ENCODE results near the gene ATXN7L1. TPM values are rescaled to one million over a fixed set of nuclear protein-coding genes. Genes with fewer than 3 reads are reported as not detected.

ATXN7L1 gene
- total and polyA plus RNA-seq, 8 donors = 2.3 to 9.3 (median 5.0) TPM

- H3K4me1 ChIP-seq = peaks cover 0 to 7% (median 0%) of the 10 kb centered on the region in 3 donors
- FAIRE-seq (no peak), ATAC-seq (no peak), DNase-seq (no peak)
- H3K9me3 ChIP-seq = no peaks in the 10 kb centered on the region
- no peak overlapping the region for H3K27ac ChIP-seq
- intact Hi-C loops (cut with DNase I) = no loop called here
- no peak for TF ChIP-seq CTCF (IDR thresholded peaks at IDR 0.05)
- H3K36me3 ChIP-seq = no peaks in the 10 kb centered on the region
- 94 to 98% methylated on average over 6 of the region's 6 CpGs for WGBS, 2 donors
- no peaks in the 10 kb centered on the region for H3K27me3 ChIP-seq
- no peak overlapping the region for H3K4me3 ChIP-seq
These were observed 2.3 kb downstream of the ATXN7L1 start for GRCh38 chr7:105874055-105874454.

GRCh38 chr7:105872491-105872890, 3.9 kb downstream of the ATXN7L1 start:
- FAIRE-seq = no peak
- H3K9me3 ChIP-seq = no peaks in the 10 kb centered on the region
- no peak overlapping the region for H3K4me3 ChIP-seq
- TF ChIP-seq CTCF (IDR thresholded peaks at IDR 0.05) = no peak
- no peak for ATAC-seq
- 96 to 98% methylated on average over 5 of the region's 5 CpGs for WGBS, 2 donors
- no peak for DNase-seq
- H3K4me1 ChIP-seq = peaks cover 0 to 7% (median 0%) of the 10 kb centered on the region in 3 donors
- H3K27ac ChIP-seq = no peak overlapping the region
- H3K36me3 ChIP-seq = no peaks in the 10 kb centered on the region
- no peaks in the 10 kb centered on the region for H3K27me3 ChIP-seq
- intact Hi-C loops (cut with DNase I) = no loop called here

GRCh38 chr7:105871142-105871541, 5.3 kb downstream of the ATXN7L1 start:
- H3K36me3 ChIP-seq = no peaks in the 10 kb centered on the region
- FAIRE-seq (no peak), DNase-seq (no peak), ATAC-seq (no peak)
- WGBS, 2 donors = 68 to 74% methylated on average over 3 of the region's 3 CpGs
- H3K4me1 ChIP-seq = peaks cover 0 to 7% (median 0%) of the 10 kb centered on the region in 3 donors
- H3K27me3 ChIP-seq = no peaks in the 10 kb centered on the region
- no peaks in the 10 kb centered on the region for H3K9me3 ChIP-seq
- TF ChIP-seq CTCF (IDR thresholded peaks at IDR 0.05) = no peak
- intact Hi-C loops (cut with DNase I) = no loop called here
- H3K27ac ChIP-seq = no peak overlapping the region
- H3K4me3 ChIP-seq = no peak overlapping the region

GRCh38 chr7:105866102-105866801, 10.1 kb downstream of the ATXN7L1 start:
- no peak for TF ChIP-seq CTCF (IDR thresholded peaks at IDR 0.05)
- intact Hi-C loops (cut with DNase I) = no loop called here
- H3K36me3 ChIP-seq = no peaks in the 10 kb centered on the region
- H3K27me3 ChIP-seq = no peaks in the 10 kb centered on the region
- H3K27ac ChIP-seq = no peak overlapping the region
- FAIRE-seq = no peak
- H3K9me3 ChIP-seq = no peaks in the 10 kb centered on the region
- WGBS, 2 donors = 87 to 90% methylated on average over 10 of the region's 10 CpGs
- H3K4me1 ChIP-seq = no peaks in the 10 kb centered on the region
- no peak overlapping the region for H3K4me3 ChIP-seq
- no peak for DNase-seq
- no peak for ATAC-seq

- TF ChIP-seq CTCF (IDR thresholded peaks at IDR 0.05) = no peak
- no peaks in the 10 kb centered on the region for H3K36me3 ChIP-seq
- no peaks in the 10 kb centered on the region for H3K9me3 ChIP-seq
- FAIRE-seq (no peak), DNase-seq (no peak), ATAC-seq (no peak)
- intact Hi-C loops (cut with DNase I) = no loop called here
- no peak overlapping the region for H3K27ac ChIP-seq
- no peaks in the 10 kb centered on the region for H3K27me3 ChIP-seq
- no peak overlapping the region for H3K4me3 ChIP-seq
- WGBS, 2 donors = 93 to 94% methylated on average over 2 of the region's 2 CpGs
- no peaks in the 10 kb centered on the region for H3K4me1 ChIP-seq
These were observed 12.5 kb downstream of the ATXN7L1 start for GRCh38 chr7:105863876-105864275.
